Activated T-helper 2 cell treated with anti-CD3 and anti-CD28 coated beads, Interferon-gamma antibody, Interleukin-2, Interleukin-4, amounts not matched to agents 10 μg/mL and 5 μg/mL and 100 μg/mL, durations not matched to agents 14 hours and 24 hours and 36 hours (primary cell): Measurements from ENCODE around the gene DGCR6. TPM values are rescaled to one million over a fixed set of nuclear protein-coding genes. Genes with fewer than 3 reads are reported as not detected.
"Not testable (repeated sequence)": the region's sequence is repeated elsewhere in the genome, so short reads cannot be mapped to it uniquely, and the experiment has no call there.

Experiments
- DNase-seq: peaks from one replicate; pipeline ENCODE4 v3.0.0; 2021; ENCODE audit warnings: low spot score
- H3K27ac Mint-ChIP-seq: one replicate; pipeline ENCODE4 v1.8.0; 2021; ENCODE audit warnings: mixed read lengths
- H3K27me3 Mint-ChIP-seq: one replicate; pipeline ENCODE4 v1.8.0; 2021; ENCODE audit warnings: low read depth, mixed read lengths
- H3K36me3 Mint-ChIP-seq: one replicate; pipeline ENCODE4 v1.8.0; 2021; ENCODE audit warnings: low read depth, mixed read lengths
- H3K4me1 Mint-ChIP-seq: one replicate; pipeline ENCODE4 v1.8.0; 2021; ENCODE audit warnings: low read depth, mixed read lengths
- H3K4me3 Mint-ChIP-seq: one replicate; pipeline ENCODE4 v1.8.0; 2021; ENCODE audit warnings: low read depth, mild to moderate bottlenecking, moderate library complexity, mixed read lengths
- H3K9me3 Mint-ChIP-seq: one replicate; pipeline ENCODE4 v1.8.0; 2021; ENCODE audit warnings: mixed read lengths
- intact Hi-C: fragments of 100-400 bp; cut with micrococcal nuclease; formaldehyde crosslinking; loops from one replicate; pipeline ENCODE4 v1.15.1; 2023
- total RNA-seq: library from RNA; stranded (reverse); gene quantifications from 2 replicates; pipeline ENCODE4 v1.2.3, GENCODE V29; 2022

DGCR6 gene
- total RNA-seq, 1 donor from 2014 or later, result 0.87 TPM

DNA sequence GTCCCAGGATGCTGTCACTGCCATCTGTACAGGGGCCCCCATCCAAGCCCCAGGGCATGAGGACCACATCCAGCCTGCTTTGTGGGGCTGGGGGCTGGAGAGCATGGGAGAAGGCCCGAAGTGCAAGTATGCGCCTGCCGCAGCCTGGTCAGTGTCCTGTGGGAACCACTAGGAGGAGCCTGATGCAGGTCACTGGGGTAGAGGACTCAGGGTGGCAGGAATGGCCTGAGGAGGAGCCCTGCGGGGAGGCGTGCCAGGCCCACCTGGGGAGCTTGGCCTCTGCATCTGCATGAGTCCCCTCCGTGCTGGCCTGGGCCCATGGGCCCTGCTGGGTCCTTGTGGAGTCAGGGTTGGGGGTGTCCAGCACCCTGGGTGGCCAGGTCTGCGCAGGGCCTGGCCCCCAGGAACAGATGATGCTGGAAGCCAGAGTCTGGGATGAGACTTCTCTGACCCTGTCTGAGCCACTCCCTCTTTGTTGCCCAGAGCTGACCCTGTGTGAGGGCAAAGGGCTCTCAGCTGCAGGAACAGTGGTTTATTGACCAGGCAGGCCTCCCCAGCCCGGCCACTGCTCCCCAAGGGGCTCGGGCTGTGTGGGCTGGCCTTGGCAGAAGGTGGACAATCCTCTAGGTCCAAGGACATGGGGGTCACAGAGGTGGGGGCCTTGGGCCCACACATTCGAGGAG, 6.3 kb downstream of the DGCR6 start:
- H3K4me3 Mint-ChIP-seq, H3K4me1 Mint-ChIP-seq, H3K27ac Mint-ChIP-seq, intact Hi-C loops, H3K9me3 Mint-ChIP-seq, H3K27me3 Mint-ChIP-seq, H3K36me3 Mint-ChIP-seq, DNase-seq: not testable (repeated sequence)

DNA sequence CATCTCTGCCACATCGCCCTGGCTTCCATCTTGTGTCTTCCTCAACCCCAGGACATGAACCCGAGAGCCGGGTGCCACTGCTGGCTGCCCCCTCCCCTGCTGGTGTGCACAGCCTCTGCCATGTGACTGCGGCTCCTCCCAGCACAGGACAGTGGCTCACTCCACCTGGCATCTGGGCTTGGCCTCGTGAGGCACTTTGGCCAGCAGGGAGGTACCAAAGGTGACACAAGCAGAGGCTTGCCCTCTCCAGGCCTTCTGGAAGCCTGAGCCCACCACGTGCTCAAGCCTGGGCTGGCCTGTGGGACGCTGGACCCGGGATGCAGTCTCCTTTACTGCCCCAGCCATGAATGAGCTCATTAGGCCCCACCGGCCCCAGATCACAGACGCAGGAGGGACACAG, 8.4 kb downstream of the DGCR6 start:
- H3K4me1 Mint-ChIP-seq, H3K27me3 Mint-ChIP-seq, H3K4me3 Mint-ChIP-seq, H3K27ac Mint-ChIP-seq, H3K36me3 Mint-ChIP-seq, DNase-seq, H3K9me3 Mint-ChIP-seq, intact Hi-C loops: not testable (repeated sequence)

DNA sequence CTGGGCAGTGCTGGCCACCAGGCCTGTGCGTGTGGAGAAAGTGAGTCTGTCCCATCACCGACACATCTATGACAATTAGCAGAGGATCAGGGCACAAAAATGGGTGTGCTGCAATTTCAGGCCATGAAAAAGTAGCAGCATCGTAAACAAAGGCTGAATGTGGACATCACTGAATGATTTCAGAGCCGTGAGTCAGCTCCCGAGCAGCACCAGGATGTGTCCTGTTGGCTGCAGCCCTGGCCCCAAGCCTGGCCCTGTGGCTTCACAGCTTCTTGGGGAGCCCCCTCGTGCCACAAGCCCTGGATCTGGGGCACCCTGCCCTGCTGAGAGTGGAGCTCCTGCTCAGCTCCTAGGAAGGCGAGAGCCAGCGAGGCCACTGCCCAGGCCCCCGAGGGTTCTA, 9.4 kb downstream of the DGCR6 start:
- DNase-seq, H3K36me3 Mint-ChIP-seq, H3K27me3 Mint-ChIP-seq, intact Hi-C loops, H3K4me3 Mint-ChIP-seq, H3K27ac Mint-ChIP-seq, H3K4me1 Mint-ChIP-seq, H3K9me3 Mint-ChIP-seq: not testable (repeated sequence)

DNA sequence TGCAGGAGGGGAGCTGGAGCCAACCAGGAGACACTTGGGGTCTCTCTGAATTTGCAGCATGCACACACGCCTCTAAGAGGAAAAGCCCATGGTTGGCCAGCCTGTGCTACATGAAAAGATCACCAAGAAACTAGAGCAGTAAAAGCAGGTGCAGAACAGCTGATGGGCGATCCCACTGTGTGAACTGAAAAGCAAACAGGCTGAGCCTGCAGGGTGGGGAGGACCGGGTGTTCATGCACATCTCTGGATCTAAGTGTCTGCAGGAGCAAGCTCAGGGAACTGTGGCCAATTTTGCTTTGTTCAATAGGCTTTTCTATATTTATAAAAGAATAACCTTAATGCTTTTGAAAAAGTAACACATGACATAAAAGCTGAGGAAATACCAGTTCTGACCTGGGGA, 11.7 kb downstream of the DGCR6 start:
- intact Hi-C loops, H3K27me3 Mint-ChIP-seq, H3K36me3 Mint-ChIP-seq, DNase-seq, H3K27ac Mint-ChIP-seq, H3K9me3 Mint-ChIP-seq, H3K4me1 Mint-ChIP-seq, H3K4me3 Mint-ChIP-seq: not testable (repeated sequence)

DNA sequence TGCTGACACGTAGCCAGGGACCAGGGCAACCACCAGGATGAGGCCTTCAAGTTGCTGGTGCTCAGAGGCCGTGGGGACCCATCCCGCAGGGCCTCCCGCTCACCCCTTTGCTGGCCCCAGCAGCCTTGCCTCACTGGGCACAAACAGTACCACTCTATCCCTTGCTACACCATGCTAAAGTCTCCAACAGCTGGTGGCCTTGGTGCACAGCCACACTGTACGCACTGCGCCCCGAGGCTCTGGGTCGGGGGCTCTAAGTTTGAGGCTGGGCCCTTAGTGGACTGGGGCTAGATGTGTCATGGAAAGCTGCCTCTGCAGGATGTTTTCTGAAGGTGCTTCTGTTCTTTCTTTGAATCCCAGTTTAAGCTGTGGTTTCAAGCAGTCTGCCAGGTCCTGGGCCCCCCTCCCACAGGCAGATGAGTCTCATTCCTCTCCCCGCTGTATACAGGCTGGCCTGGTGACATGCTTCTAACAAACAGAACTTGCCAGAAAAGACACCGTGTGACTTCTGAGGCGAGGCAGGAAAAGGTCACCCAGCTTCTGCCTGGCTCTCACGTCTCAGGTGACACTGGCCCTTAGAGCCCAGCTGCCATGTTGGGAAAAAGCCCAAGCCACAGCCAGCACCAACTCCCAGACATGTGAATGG, 14.3 kb downstream of the DGCR6 start:
- intact Hi-C loops, DNase-seq, H3K36me3 Mint-ChIP-seq, H3K4me1 Mint-ChIP-seq, H3K27me3 Mint-ChIP-seq, H3K27ac Mint-ChIP-seq, H3K4me3 Mint-ChIP-seq, H3K9me3 Mint-ChIP-seq: not testable (repeated sequence)

DNA sequence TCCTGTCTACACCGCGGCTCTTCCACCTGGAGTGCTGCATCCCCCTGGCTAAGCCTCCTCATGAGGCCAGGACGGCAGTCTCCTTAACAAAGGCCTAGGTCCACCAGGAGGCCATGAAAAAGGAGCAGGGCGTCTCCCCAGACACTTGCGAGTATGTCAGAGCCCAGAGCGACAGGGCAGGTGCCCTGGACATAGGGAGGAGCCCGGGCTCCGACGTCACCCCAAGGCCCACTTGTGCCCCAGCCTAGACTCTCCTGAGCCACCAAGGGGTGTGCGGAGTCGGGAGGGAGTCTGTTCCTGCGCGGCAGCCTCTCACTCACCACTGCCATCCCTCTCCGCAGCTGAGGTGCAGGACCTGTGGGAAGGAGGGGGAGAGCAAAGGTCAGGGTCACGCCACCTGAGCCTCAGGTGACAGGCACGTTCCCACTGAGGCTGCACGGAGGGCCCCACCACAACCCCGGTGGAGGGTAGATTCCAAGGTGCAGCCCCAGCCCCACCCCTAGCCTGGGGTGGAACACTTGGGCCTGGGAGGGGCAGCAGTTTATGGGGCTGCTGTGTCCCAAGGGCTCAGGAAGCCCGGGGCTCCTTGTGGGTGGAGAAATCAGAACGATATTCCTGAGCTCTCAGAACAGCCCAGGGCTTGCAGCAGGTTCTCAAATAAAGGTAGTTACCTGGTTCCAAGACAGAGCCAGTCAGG, 19.4 kb downstream of the DGCR6 start:
- no peak overlapping the region for H3K4me3 Mint-ChIP-seq
- no peaks in the 10 kb centered on the region for H3K36me3 Mint-ChIP-seq
- H3K4me1 Mint-ChIP-seq, result no peaks in the 10 kb centered on the region
- no peak for DNase-seq
- no peaks in the 10 kb centered on the region for H3K9me3 Mint-ChIP-seq
- no peak overlapping the region for H3K27ac Mint-ChIP-seq
- no peaks in the 10 kb centered on the region for H3K27me3 Mint-ChIP-seq
- intact Hi-C loops, result no loop called here

DNA sequence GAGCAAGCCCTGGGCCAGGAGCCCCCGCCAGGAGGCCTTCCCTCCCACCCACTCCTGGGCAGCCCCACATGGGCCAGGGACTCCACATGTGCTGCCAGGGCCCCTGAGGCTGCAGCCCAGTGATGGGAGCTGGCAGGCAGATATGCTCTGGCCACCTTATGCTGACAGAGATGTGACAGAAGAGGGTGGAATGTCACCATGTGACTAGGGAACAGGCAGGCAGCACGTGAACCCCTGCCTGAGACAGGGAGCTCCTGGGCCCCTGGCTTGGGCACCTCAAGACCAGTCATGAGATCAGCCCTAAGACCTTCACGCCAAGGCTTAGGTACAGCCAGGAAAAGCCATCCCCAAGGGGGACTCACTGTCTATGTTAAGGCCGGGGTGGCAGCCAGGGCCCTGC, 20.9 kb downstream of the DGCR6 start:
- intact Hi-C loops, result no loop called here
- H3K4me3 Mint-ChIP-seq, result no peak overlapping the region
- H3K36me3 Mint-ChIP-seq, result no peaks in the 10 kb centered on the region
- H3K4me1 Mint-ChIP-seq, result no peaks in the 10 kb centered on the region
- no peak overlapping the region for H3K27ac Mint-ChIP-seq
- no peaks in the 10 kb centered on the region for H3K9me3 Mint-ChIP-seq
- H3K27me3 Mint-ChIP-seq, result no peaks in the 10 kb centered on the region
- no peak for DNase-seq

DNA sequence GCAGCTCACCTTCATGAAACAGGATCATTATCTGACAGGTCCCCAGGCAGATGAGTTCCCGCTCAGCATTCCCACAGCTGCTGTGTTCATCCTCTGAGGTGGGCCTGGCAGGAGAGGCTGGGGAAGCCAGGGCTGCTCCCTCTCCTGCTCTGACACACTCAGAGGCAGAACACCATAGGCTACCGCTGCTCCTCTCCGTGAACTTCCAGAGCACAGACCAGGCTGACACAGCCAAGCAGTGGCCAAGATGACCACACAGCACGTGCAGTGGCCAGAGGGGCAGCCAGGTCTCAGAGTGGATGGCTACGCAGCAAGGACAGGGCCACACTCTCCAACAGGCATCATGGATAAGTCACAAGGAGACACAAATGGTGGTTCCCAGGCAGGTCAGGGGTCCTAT, 21.5 kb downstream of the DGCR6 start:
- Mint-ChIP-seq H3K36me3 (no peaks in the 10 kb centered on the region), H3K27ac (no peak overlapping the region), H3K4me1 (no peaks in the 10 kb centered on the region), H3K27me3 (no peaks in the 10 kb centered on the region), H3K9me3 (no peaks in the 10 kb centered on the region), H3K4me3 (no peak overlapping the region)
- intact Hi-C loops, result no loop called here
- DNase-seq, result no peak

DNA sequence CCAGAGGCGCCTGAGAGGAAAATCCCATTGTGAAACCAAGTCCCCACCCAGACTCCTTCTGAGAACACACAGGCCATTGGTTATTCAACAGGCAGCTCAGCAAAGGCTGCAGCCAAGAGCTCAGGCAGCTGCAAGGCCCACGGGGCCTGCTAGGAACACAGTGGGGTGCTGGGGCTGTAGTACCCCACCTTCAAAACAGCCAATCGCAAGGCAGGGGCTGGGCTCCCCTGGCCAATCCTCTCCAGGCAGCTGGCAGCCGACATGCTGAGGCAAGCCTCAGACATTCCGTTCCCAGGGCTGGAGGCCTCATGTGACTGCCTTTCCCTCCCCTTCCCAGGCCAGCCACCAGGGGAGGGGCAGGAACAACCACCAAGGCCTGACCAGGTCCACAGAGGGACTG, 23.3 kb downstream of the DGCR6 start:
- H3K4me3 Mint-ChIP-seq, result no peak overlapping the region
- no peaks in the 10 kb centered on the region for H3K4me1 Mint-ChIP-seq
- no peak overlapping the region for H3K27ac Mint-ChIP-seq
- no peak for DNase-seq
- H3K27me3 Mint-ChIP-seq, result no peaks in the 10 kb centered on the region
- no peaks in the 10 kb centered on the region for H3K9me3 Mint-ChIP-seq
- no peaks in the 10 kb centered on the region for H3K36me3 Mint-ChIP-seq
- intact Hi-C loops, result no loop called here

DNA sequence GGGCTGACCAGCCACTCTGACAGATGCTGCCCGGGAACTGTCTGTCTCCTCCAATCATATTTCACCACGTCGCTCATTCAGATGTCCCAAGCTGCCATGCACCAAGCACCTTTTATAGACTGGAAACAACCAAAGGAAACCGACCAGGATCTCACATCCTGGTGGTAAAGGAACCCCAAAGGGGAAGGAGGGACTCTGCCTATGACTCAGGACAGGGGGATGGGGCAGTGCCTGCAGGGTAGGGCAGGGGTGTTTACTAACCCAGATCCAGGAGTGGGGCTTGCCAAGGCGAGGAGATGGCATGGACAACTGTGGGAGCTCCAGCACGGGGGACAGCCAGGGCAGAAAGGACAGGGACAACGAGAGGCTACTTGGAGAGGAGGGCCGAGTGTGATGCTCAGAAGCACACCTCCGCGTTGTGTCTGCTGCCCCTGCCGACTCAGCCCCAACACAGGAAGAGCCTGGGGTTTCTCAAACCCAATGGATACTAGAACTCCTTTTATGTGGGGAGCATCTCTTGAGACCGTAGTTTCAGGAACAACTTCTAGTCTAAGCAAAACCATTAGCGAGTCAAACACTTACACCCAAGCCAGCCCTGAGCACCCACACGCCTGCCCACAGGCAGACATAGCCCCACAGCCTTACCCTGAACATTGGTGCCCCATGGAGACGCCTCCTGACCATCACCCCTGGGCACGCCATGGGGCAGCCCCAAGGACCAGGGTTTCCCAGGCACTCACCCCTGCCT, 26.0 kb downstream of the DGCR6 start:
- intact Hi-C loops, result no loop called here
- no peak for DNase-seq
- no peaks in the 10 kb centered on the region for H3K36me3 Mint-ChIP-seq

DNA sequence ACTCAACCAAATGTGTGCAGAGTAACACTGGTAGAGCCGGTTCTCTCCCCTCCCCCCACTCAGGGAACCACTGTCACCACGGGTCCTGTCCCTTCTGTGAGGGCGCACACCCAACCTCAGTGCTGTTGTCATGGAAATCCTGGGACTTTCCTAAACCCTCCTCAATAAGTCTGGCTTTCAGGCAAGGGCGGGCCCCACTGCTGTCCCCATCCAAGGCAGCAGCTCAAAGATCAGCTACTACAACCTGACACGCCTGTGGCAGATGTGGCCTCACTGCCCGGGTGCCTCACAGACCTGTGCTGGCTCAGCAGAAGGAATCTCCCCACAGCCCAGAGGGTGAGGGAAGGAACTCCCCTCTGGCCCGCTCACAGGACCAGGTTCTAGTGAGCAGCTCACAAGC, 27.8 kb downstream of the DGCR6 start:
- H3K27ac Mint-ChIP-seq, result no peak overlapping the region
- intact Hi-C loops, result no loop called here
- H3K27me3 Mint-ChIP-seq, result no peaks in the 10 kb centered on the region
- H3K4me3 Mint-ChIP-seq, result no peak overlapping the region
- no peaks in the 10 kb centered on the region for H3K36me3 Mint-ChIP-seq
- H3K4me1 Mint-ChIP-seq, result no peaks in the 10 kb centered on the region
- no peak for DNase-seq
- no peaks in the 10 kb centered on the region for H3K9me3 Mint-ChIP-seq

More for the DNA sequence above, 26.0 kb downstream of the DGCR6 start:
- Mint-ChIP-seq H3K4me3 (no peak overlapping the region), H3K4me1 (no peaks in the 10 kb centered on the region), H3K9me3 (no peaks in the 10 kb centered on the region), H3K27me3 (no peaks in the 10 kb centered on the region), H3K27ac (no peak overlapping the region)

DNA sequence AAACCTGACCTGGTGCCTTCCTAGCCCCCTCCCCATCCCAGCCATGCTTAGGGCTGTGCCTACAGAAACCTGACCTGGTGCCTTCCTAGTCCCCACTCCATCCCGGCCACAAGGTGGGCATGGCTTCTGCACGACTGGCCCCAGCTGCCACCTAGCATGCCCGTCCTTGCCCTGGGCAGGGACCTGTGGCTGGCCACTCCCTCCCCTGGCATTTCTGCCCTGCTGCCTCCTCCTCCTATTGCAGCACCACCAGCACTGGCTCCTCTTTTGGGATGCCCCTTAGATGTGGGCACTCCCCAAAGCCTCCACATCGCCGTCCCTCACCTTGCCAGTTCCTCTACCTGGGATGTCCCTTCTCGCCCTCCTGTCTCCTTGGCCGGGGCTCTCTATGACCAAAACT, 28.6 kb downstream of the DGCR6 start:
- H3K9me3 Mint-ChIP-seq, H3K27me3 Mint-ChIP-seq, H3K27ac Mint-ChIP-seq, H3K4me1 Mint-ChIP-seq, DNase-seq, intact Hi-C loops, H3K4me3 Mint-ChIP-seq, H3K36me3 Mint-ChIP-seq: not testable (repeated sequence)
